Measurements from ENCODE around the gene MAGEA6. TPM values are rescaled to one million over a fixed set of nuclear protein-coding genes. Genes with fewer than 3 reads are reported as not detected.

Gene MAGEA6
- total and polyA plus RNA-seq, 2 experiments from 2014 or later: 0.45 TPM; not detected in 1

GRCh38 chrX:152733261-152733975 is 36.1 kb downstream of the MAGEA6 start, which contains the start of the genes CSAG1 and MAGEA12:
Gene CSAG1, minus strand, starts transcription at chrX:152733721. Its CDS starts 1,261 bp downstream, at chrX:152732460.
Gene MAGEA12, plus strand, starts transcription at chrX:152733757. Its CDS starts 2,405 bp downstream, at chrX:152736162.
- no peak within 1 kb of the TSS for H2AFZ ChIP-seq
- no peaks in the 10 kb centered on the region for H3K36me3 ChIP-seq (replicated peaks; ENCODE audit: insufficient read depth, low read depth)
- 89% methylated on average over 15 of the region's 21 CpGs for WGBS (ENCODE audit: low lambda C conversion rate, missing lambda C conversion rate)
- H3K9me2 ChIP-seq (replicated peaks; ENCODE audit: insufficient read depth): no peaks in the 10 kb centered on the region
- no peak for DNase-seq (ENCODE audit: low spot score)
- no peak within 1 kb of the TSS for H3K27ac ChIP-seq
- H4K20me1 ChIP-seq (ENCODE audit: insufficient read depth, poor library complexity, severe bottlenecking): no peaks in the 10 kb centered on the region
- no peaks in the 10 kb centered on the region for H3K79me2 ChIP-seq
- no peaks in the 10 kb centered on the region for H3K9me3 ChIP-seq (ENCODE audit: low read depth)
- no peak within 1 kb of the TSS for H3K4me2 ChIP-seq
- no peaks in the 10 kb centered on the region for H3K4me1 ChIP-seq (ENCODE audit: insufficient read depth)
- no peaks in the 10 kb centered on the region for H3K27me3 ChIP-seq
- no peak within 1 kb of the TSS for H3K4me3 ChIP-seq
- TF ChIP-seq EZH2phosphoT487 (IDR thresholded peaks at IDR 0.05; ENCODE audit: low read depth, severe bottlenecking, unreplicated experiment): no peak

DNA sequence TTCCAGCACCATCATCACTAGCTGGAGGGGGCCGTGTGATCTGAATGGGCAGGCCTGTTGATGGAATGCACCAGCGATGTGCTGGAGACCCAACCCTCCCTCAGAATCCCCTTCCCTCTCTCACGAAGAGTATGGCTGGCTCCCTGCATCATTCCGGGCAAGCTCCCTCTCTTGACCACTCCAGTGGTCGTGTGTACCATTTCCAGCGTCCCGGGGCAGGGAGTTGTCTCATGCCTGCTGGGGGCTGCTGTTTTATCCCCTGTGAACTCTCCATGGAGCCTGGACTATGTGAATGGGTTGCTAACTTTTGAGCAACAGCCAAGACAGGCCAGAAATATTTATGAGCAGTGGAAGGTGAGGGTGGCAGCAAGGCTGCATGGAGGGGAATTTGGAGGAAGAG is 44.1 kb downstream of the MAGEA6 start:
- Histone ChIP-seq H3K27ac (no peak overlapping the region), H3K79me2 (no peaks in the 10 kb centered on the region), H3K4me1 (ENCODE audit: insufficient read depth) (no peaks in the 10 kb centered on the region), H3K9me3 (ENCODE audit: low read depth) (no peaks in the 10 kb centered on the region), H3K36me3 (replicated peaks; ENCODE audit: insufficient read depth, low read depth) (no peaks in the 10 kb centered on the region), H3K9me2 (replicated peaks; ENCODE audit: insufficient read depth) (no peaks in the 10 kb centered on the region), H3K4me2 (no peak overlapping the region), H3K4me3 (no peak overlapping the region), H3K27me3 (no peaks in the 10 kb centered on the region), H2AFZ (no peak overlapping the region), H4K20me1 (ENCODE audit: insufficient read depth, poor library complexity, severe bottlenecking) (no peaks in the 10 kb centered on the region)
- no peak for TF ChIP-seq CTCF (IDR thresholded peaks at IDR 0.05; ENCODE audit: poor library complexity)
- TF ChIP-seq EZH2phosphoT487 (IDR thresholded peaks at IDR 0.05; ENCODE audit: low read depth, severe bottlenecking, unreplicated experiment): no peak
- TF ChIP-seq EZH2 (IDR thresholded peaks at IDR 0.05; ENCODE audit: borderline replicate concordance): no peak
- DNase-seq (ENCODE audit: low spot score): no peak
- 78% methylated on average over 7 of the region's 7 CpGs for WGBS (ENCODE audit: low lambda C conversion rate, missing lambda C conversion rate)

Other genes starting within 250 kb of the MAGEA6 start
- gene GABRQ, start 131.8 kb downstream of the MAGEA6 start, total RNA-seq: 0.28 and 0.60 TPM in 2 replicates
- gene GABRQ, start 131.8 kb downstream of the MAGEA6 start, polyA plus RNA-seq: 0.05 TPM in 1 of 2 replicates, not detected in the other
- not detected in 2 replicates for gene MAGEA3, start 70.9 kb downstream of the MAGEA6 start, total RNA-seq
- not detected in 2 replicates for gene MAGEA3, start 70.9 kb downstream of the MAGEA6 start, polyA plus RNA-seq
- gene CSAG2, start 60.4 kb downstream of the MAGEA6 start, total RNA-seq: not detected in 2 replicates
- 0.33 and 0.64 TPM in 2 replicates for gene CSAG2, start 60.4 kb downstream of the MAGEA6 start, polyA plus RNA-seq
- gene MAGEA2B, start 55.1 kb downstream of the MAGEA6 start, total RNA-seq: not detected in 2 replicates
- 0.86 TPM in 1 of 2 replicates, not detected in the other for gene MAGEA2B, start 55.1 kb downstream of the MAGEA6 start, polyA plus RNA-seq
- gene CSAG1, start 36.0 kb downstream of the MAGEA6 start, total RNA-seq: not detected in 2 replicates
- not detected in 2 replicates for gene CSAG1, start 36.0 kb downstream of the MAGEA6 start, polyA plus RNA-seq
- gene MAGEA12, start 35.9 kb downstream of the MAGEA6 start, total RNA-seq: not detected in 2 replicates
- gene MAGEA12, start 35.9 kb downstream of the MAGEA6 start, polyA plus RNA-seq: not detected in 2 replicates
- gene MAGEA2, start 15.8 kb downstream of the MAGEA6 start, total RNA-seq: 0.28 and 0.93 TPM in 2 replicates
- gene MAGEA2, start 15.8 kb downstream of the MAGEA6 start, polyA plus RNA-seq: 0.24 and 0.39 TPM in 2 replicates
- gene CSAG3, start 10.5 kb downstream of the MAGEA6 start, total RNA-seq: not detected in 2 replicates
- 0.33 TPM in 1 of 2 replicates, not detected in the other for gene CSAG3, start 10.5 kb downstream of the MAGEA6 start, polyA plus RNA-seq
- 43.7 and 44.8 TPM in 2 replicates for gene CETN2, start 61.1 kb upstream of the MAGEA6 start, total RNA-seq
- gene CETN2, start 61.1 kb upstream of the MAGEA6 start, polyA plus RNA-seq: 45.5 and 46.0 TPM in 2 replicates
- gene NSDHL, start 61.4 kb upstream of the MAGEA6 start, total RNA-seq: 46.2 and 56.7 TPM in 2 replicates
- 47.8 and 62.9 TPM in 2 replicates for gene NSDHL, start 61.4 kb upstream of the MAGEA6 start, polyA plus RNA-seq
- 10.6 and 10.8 TPM in 2 replicates for gene ZNF185, start 128.4 kb upstream of the MAGEA6 start, total RNA-seq
- gene ZNF185, start 128.4 kb upstream of the MAGEA6 start, polyA plus RNA-seq: 18.1 and 18.3 TPM in 2 replicates
- 0.07 and 0.08 TPM in 2 replicates for gene PNMA5, start 224.4 kb upstream of the MAGEA6 start, total RNA-seq
- not detected in 2 replicates for gene PNMA5, start 224.4 kb upstream of the MAGEA6 start, polyA plus RNA-seq

Data from hepatocyte (in vitro differentiated cells).